Measurements from ENCODE around the gene TMEM121B.

DNA sequence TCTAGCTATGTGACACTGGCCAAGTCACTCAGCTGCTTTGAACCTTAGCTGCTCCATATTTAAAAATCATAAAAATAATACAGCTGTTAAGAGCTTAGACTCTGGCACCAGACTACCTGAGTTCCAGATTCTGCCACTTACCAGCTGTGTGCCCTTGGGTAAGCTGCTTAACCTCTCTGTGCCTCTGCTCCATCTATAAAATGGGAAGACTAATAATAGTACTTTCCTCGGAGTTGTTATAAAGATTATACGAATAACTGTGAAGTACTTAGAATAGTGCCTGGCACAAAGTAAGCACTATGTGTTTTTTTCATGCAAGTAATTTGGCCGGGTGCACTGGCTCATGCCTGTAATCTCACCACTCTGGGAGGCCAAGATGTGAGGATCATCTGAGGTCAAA, 36.6 kb upstream of the TMEM121B start:
- TF ChIP-seq EZH2phosphoT487 (IDR thresholded peaks at IDR 0.05; ENCODE audit: unreplicated experiment) (no peak), CTCF (conservative IDR thresholded peaks at IDR 0.05; ENCODE audit: low read depth in 2 of 2) (no peak), JUNB (IDR thresholded peaks at IDR 0.05; ENCODE audit: unreplicated experiment) (no peak), EZH2 (IDR thresholded peaks at IDR 0.05; ENCODE audit: low read depth, unreplicated experiment) (no peak), POLR2AphosphoS5 (IDR thresholded peaks at IDR 0.05; ENCODE audit: low read depth) (no peak), ZNF114 (CRISPR knock-in tag; IDR thresholded peaks at IDR 0.05) (no peak), NANOG (IDR thresholded peaks at IDR 0.05; ENCODE audit: borderline replicate concordance) (no peak), ZNF331 (CRISPR knock-in tag; IDR thresholded peaks at IDR 0.05; ENCODE audit: low read depth) (no peak)
- TF ChIP-seq, protein P1, sequence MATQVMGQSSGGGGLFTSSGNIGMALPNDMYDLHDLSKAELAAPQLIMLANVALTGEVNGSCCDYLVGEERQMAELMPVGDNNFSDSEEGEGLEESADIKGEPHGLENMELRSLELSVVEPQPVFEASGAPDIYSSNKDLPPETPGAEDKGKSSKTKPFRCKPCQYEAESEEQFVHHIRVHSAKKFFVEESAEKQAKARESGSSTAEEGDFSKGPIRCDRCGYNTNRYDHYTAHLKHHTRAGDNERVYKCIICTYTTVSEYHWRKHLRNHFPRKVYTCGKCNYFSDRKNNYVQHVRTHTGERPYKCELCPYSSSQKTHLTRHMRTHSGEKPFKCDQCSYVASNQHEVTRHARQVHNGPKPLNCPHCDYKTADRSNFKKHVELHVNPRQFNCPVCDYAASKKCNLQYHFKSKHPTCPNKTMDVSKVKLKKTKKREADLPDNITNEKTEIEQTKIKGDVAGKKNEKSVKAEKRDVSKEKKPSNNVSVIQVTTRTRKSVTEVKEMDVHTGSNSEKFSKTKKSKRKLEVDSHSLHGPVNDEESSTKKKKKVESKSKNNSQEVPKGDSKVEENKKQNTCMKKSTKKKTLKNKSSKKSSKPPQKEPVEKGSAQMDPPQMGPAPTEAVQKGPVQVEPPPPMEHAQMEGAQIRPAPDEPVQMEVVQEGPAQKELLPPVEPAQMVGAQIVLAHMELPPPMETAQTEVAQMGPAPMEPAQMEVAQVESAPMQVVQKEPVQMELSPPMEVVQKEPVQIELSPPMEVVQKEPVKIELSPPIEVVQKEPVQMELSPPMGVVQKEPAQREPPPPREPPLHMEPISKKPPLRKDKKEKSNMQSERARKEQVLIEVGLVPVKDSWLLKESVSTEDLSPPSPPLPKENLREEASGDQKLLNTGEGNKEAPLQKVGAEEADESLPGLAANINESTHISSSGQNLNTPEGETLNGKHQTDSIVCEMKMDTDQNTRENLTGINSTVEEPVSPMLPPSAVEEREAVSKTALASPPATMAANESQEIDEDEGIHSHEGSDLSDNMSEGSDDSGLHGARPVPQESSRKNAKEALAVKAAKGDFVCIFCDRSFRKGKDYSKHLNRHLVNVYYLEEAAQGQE (IDR thresholded peaks at IDR 0.05; ENCODE audit: unreplicated experiment): no peak

All from GM23338 (cell line).